HEK293 (cell line): Measurements from ENCODE around the gene MRPL14.
"Not testable (repeated sequence)": the region's sequence is repeated elsewhere in the genome, so short reads cannot be mapped to it uniquely, and the experiment has no call there.

Experiments used
- CTCF ChIA-PET: fragments of 350-600 bp; formaldehyde crosslinking; extraction: SDS; loops from one replicate; lab custom pipeline; 2021; ENCODE audit warnings: antibody characterized with exemption; lab: Yijun Ruan, JAX
- POLR2A ChIA-PET: fragments of 300-600 bp; formaldehyde crosslinking; extraction: SDS; loops from one replicate; lab custom pipeline; 2020; ENCODE audit warnings: antibody characterized with exemption, inconsistent platforms; lab: Yijun Ruan, JAX
- H3K27ac ChIP-seq: fragments of 200-500 bp; sonication (Bioruptor generic); 2 replicates; pipeline ENCODE4 v1.5.1; 2014; ENCODE audit warnings: low read depth, low read length, control low read depth, inconsistent platforms; ENCODE audit errors: extremely low read depth
- H3K36me3 ChIP-seq, 2 experiments: fragments of 200-500 bp in 1 of 2; sonication (Bioruptor generic) in 1 of 2; 1 replicate in 1 of 2; 2 replicates in 1 of 2; pipeline ENCODE4 v1.5.1; 2014 to 2017; ENCODE audit warnings: inconsistent platforms in 2 of 2, low read length in 2 of 2; ENCODE audit not compliant: control insufficient read depth in 2 of 2, insufficient read depth in 1 of 2
- H3K4me1 ChIP-seq: fragments of 200-500 bp; sonication (Bioruptor generic); 2 replicates; pipeline ENCODE4 v1.5.1; 2014; ENCODE audit warnings: mild to moderate bottlenecking, low read length, inconsistent platforms; ENCODE audit not compliant: control insufficient read depth, insufficient read depth
- H3K4me3 ChIP-seq: 2 replicates; pipeline ENCODE4 v1.5.1; 2011; ENCODE audit warnings: low read depth, mild to moderate bottlenecking, control low read depth, low read length, moderate library complexity
- H3K9me3 ChIP-seq: fragments of 200-500 bp; sonication (Bioruptor generic); 2 replicates; pipeline ENCODE4 v1.5.1; 2014; ENCODE audit warnings: low read depth, low read length, inconsistent platforms; ENCODE audit not compliant: control insufficient read depth, insufficient read depth
- EGR2 ChIP-seq: fragments of 450-650 bp; formaldehyde crosslinking; IDR thresholded peaks from 2 replicates; pipeline ENCODE4 v1.5.1; 2016; ENCODE audit warnings: low read depth, missing biosample characterization, missing genetic modification characterization
- FEZF1 ChIP-seq: fragments of 450-650 bp; formaldehyde crosslinking; IDR thresholded peaks from 2 replicates; pipeline ENCODE4 v1.5.1; 2016; ENCODE audit warnings: missing biosample characterization, missing genetic modification characterization
- KLF17 ChIP-seq: fragments of 450-650 bp; formaldehyde crosslinking; IDR thresholded peaks from 2 replicates; pipeline ENCODE4 v1.5.1; 2016; ENCODE audit warnings: missing biosample characterization, missing genetic modification characterization
- KLF9 ChIP-seq: fragments of 450-650 bp; formaldehyde crosslinking; IDR thresholded peaks from 2 replicates; pipeline ENCODE4 v1.5.1; 2016; ENCODE audit warnings: missing biosample characterization, missing genetic modification characterization, low read depth
- REPIN1 ChIP-seq: fragments of 450-650 bp; formaldehyde crosslinking; IDR thresholded peaks from 2 replicates; pipeline ENCODE4 v1.5.1; 2017; ENCODE audit warnings: missing biosample characterization, missing genetic modification characterization, low read depth
- SETDB1 ChIP-seq: IDR thresholded peaks from one replicate; pipeline ENCODE4 v1.6.1; 2017; ENCODE audit warnings: mild to moderate bottlenecking, low read length, moderate library complexity, mixed read lengths; ENCODE audit not compliant: insufficient read length
- TCF7L2 ChIP-seq: IDR thresholded peaks from 2 replicates; pipeline ENCODE4 v1.6.1; 2011; ENCODE audit warnings: low read depth, mild to moderate bottlenecking, inconsistent platforms, low read length, moderate library complexity, borderline replicate concordance
- ZBTB11 ChIP-seq: fragments of 450-650 bp; formaldehyde crosslinking; conservative IDR thresholded peaks from 2 replicates; pipeline ENCODE4 v1.5.1; 2016; ENCODE audit warnings: low read depth, missing biosample characterization, missing genetic modification characterization
- ZFP3 ChIP-seq: fragments of 450-650 bp; formaldehyde crosslinking; IDR thresholded peaks from 2 replicates; pipeline ENCODE4 v1.5.1; 2016; ENCODE audit warnings: low read depth, missing biosample characterization, missing genetic modification characterization
- ZIC2 ChIP-seq: fragments of 450-650 bp; formaldehyde crosslinking; IDR thresholded peaks from 2 replicates; pipeline ENCODE4 v1.5.1; 2016; ENCODE audit warnings: missing biosample characterization, missing genetic modification characterization
- ZNF114 ChIP-seq: fragments of 450-650 bp; formaldehyde crosslinking; IDR thresholded peaks from 2 replicates; pipeline ENCODE4 v1.5.0; 2017; ENCODE audit warnings: missing biosample characterization, missing genetic modification characterization
- ZNF248 ChIP-seq: fragments of 450-650 bp; formaldehyde crosslinking; IDR thresholded peaks from 2 replicates; pipeline ENCODE4 v1.5.1; 2017; ENCODE audit warnings: missing biosample characterization, missing genetic modification characterization
- ZNF324 ChIP-seq: fragments of 450-650 bp; formaldehyde crosslinking; IDR thresholded peaks from 2 replicates; pipeline ENCODE4 v1.5.1; 2016; ENCODE audit warnings: missing biosample characterization, missing genetic modification characterization
- ZNF449 ChIP-seq: fragments of 450-650 bp; formaldehyde crosslinking; IDR thresholded peaks from 2 replicates; pipeline ENCODE4 v1.5.1; 2017; ENCODE audit warnings: missing biosample characterization, mild to moderate bottlenecking, missing genetic modification characterization, moderate library complexity
- ZXDB ChIP-seq: fragments of 450-650 bp; formaldehyde crosslinking; IDR thresholded peaks from 2 replicates; pipeline ENCODE4 v1.5.1; 2016; ENCODE audit warnings: missing biosample characterization, missing genetic modification characterization
- TF ChIP-seq, protein P1 (sequence below): fragments of 450-650 bp; formaldehyde crosslinking; IDR thresholded peaks from 2 replicates; pipeline ENCODE4 v1.5.1; 2016; ENCODE audit warnings: missing biosample characterization, missing genetic modification characterization

Gene MRPL14

GRCh38 chr6:44095243-44095623, 32.0 kb downstream of the MRPL14 start:
- not testable (repeated sequence) for H3K4me1 ChIP-seq, H3K4me3 ChIP-seq, H3K27ac ChIP-seq, H3K9me3 ChIP-seq
- ChIA-PET CTCF (interaction anchor here (0.7 to 4.6 kb wide), 12 partner anchors 12 to 243 kb away, joined by 3 to 27 read pairs (median 5); partner anchors contain the start of gene SLC35B2), POLR2A (interaction anchor here (0.8 kb wide), 1 partner anchor 32 kb away, joined by 3 read pairs; the partner anchor contains the start of genes MRPL14 and TMEM63B)
- peaks cover 9 to 28% of the 10 kb centered on the region in 2 experiments; a peak in 2 of 3 replicates for H3K36me3 ChIP-seq

DNA sequence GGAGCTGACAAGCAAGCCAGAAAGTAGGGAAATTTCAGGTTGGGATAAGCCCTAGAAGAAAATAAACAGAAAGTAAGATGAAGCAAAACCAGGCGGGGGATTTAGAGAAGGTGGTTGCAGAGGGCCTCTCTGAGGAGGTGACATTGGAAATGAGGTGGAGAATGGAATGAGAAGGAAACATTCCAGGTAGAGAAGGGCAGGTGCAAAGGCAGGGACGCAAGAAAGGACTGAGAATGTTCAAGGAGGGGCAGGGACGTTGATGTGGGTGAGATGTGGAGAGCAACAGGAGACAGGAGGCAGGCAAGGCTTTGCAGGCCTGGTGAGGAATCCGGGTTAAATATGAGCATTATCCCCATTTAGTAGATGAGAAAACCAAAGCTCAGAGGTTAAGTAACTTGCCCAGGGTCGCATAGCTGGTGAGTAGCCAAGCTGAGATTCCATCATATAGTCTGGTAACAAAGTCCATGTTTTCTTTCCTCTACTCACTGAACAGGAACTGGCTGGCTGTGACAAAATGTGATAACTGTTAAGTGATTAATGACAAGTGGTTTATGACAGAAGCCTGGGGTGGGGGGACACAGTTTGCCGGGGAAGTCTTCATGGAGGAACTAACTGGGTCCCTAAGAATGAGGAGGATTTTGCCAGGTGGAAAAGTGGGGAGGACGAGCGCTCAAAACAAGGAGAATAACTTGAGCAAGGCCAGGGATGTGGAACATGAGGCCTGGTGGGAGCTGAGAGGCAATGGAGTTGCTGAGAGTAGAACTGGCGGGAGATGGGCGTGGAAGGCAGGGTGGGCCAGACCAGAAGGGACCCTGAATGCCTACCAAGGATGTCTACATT, 32.6 kb downstream of the MRPL14 start:
- no peaks in the 10 kb centered on the region for H3K4me1 ChIP-seq
- TF ChIP-seq KLF17 (tag by site-specific recombination) (no peak), ZIC2 (tag by site-specific recombination) (no peak), ZBTB11 (tag by site-specific recombination) (no peak), ZNF324 (no peak), SETDB1 (no peak), FEZF1 (tag by site-specific recombination) (no peak), EGR2 (tag by site-specific recombination) (no peak), TCF7L2 (no peak)
- TF ChIP-seq, protein P1, sequence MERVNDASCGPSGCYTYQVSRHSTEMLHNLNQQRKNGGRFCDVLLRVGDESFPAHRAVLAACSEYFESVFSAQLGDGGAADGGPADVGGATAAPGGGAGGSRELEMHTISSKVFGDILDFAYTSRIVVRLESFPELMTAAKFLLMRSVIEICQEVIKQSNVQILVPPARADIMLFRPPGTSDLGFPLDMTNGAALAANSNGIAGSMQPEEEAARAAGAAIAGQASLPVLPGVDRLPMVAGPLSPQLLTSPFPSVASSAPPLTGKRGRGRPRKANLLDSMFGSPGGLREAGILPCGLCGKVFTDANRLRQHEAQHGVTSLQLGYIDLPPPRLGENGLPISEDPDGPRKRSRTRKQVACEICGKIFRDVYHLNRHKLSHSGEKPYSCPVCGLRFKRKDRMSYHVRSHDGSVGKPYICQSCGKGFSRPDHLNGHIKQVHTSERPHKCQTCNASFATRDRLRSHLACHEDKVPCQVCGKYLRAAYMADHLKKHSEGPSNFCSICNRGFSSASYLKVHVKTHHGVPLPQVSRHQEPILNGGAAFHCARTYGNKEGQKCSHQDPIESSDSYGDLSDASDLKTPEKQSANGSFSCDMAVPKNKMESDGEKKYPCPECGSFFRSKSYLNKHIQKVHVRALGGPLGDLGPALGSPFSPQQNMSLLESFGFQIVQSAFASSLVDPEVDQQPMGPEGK (tag by site-specific recombination) = no peak
- no peaks in the 10 kb centered on the region for H3K9me3 ChIP-seq
- H3K27ac ChIP-seq = no peak overlapping the region
- CTCF ChIA-PET = interaction anchor here (0.7 to 4.6 kb wide), 16 partner anchors 12 to 243 kb away, joined by 3 to 27 read pairs (median 4); partner anchors contain the start of gene SLC35B2
- POLR2A ChIA-PET = interaction anchor here (0.8 kb wide), 1 partner anchor 33 kb away, joined by 3 read pairs; the partner anchor contains the start of genes MRPL14 and TMEM63B
- no peak overlapping the region for H3K4me3 ChIP-seq
- H3K36me3 ChIP-seq = peaks cover 9 to 24% of the 10 kb centered on the region in 2 experiments; a peak in 2 of 3 replicates

DNA sequence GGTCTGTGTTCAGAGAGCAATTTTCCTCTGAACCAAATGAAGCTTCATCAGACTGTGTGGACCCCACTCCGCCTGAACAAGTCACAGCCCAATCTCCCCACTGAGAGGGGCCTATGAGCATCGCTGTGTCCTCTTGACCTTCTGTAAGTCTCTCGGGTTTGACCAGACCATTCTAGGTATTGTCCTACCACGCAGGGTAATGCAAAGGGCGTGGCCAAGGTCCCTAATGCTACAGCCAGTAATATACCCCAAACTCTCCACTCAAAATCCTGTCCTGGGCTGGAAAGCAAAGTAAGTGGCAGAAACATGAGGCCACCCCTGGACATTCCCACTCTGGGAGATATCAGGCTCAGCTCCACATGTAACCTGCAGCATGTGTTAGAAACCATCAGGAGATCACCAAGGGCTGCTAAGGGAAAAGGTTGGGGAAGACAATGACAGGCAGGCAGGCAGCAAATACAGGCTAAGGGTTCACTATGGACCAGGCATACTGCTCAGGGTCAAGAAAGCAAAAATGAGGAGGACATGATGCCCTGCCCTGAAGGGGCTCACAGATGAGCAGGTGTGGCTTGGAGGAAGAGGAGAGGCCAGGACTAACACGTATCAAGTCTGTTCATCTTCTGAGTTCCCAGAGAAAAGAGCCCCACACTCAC, 33.4 kb downstream of the MRPL14 start:
- Histone ChIP-seq H3K4me3 (no peak overlapping the region), H3K36me3 (peaks cover 6 to 25% of the 10 kb centered on the region in 2 experiments; a peak in 2 of 3 replicates), H3K4me1 (no peaks in the 10 kb centered on the region), H3K9me3 (no peaks in the 10 kb centered on the region), H3K27ac (no peak overlapping the region)
- ChIA-PET POLR2A (interaction anchor here (0.6 kb wide), 2 partner anchors 24 to 448 kb away, joined by 4 to 7 read pairs; no protein-coding TSS in a partner anchor), CTCF (interaction anchor here (0.6 to 4.6 kb wide), 12 partner anchors 15 to 244 kb away, joined by 3 to 27 read pairs (median 3); no protein-coding TSS in a partner anchor)
- TF ChIP-seq ZNF449 (tag by site-specific recombination) (no peak), ZNF114 (tag by site-specific recombination) (no peak), ZNF248 (tag by site-specific recombination) (no peak), KLF9 (tag by site-specific recombination) (no peak), ZBTB11 (tag by site-specific recombination) (no peak), ZXDB (tag by site-specific recombination) (no peak), ZFP3 (no peak), REPIN1 (tag by site-specific recombination) (no peak)
